WTC11 (cell line): ENCODE results near the gene CLN6. TPM values are rescaled to one million over a fixed set of nuclear protein-coding genes. Genes with fewer than 3 reads are reported as not detected.

ENCODE experiments used
- ATAC-seq: fragments of 200-7000 bp; cut with Tn5 transposase; 2 replicates; pipeline ENCODE4 v1.10.0; 2021; ENCODE audit warnings: mild to moderate bottlenecking, moderate library complexity
- CTCF ChIA-PET: fragments of 300-600 bp; sonication (Branson Sonifier 250); formaldehyde crosslinking; loops from one replicate; lab custom pipeline; 2021; ENCODE audit warnings: antibody characterized with exemption; lab: Charles Lee
- POLR2A ChIA-PET: fragments of 350-600 bp; sonication (Branson Sonifier 250); formaldehyde crosslinking; loops from one replicate; lab custom pipeline; 2021; ENCODE audit warnings: antibody characterized with exemption; lab: Charles Lee
- DNase-seq: peaks from one replicate; pipeline ENCODE4 v3.0.0; 2021; ENCODE audit warnings: low spot score
- H3K27ac Mint-ChIP-seq: 2 replicates; pipeline ENCODE4 v1.8.0; 2021; ENCODE audit warnings: mixed read lengths
- H3K27me3 Mint-ChIP-seq: 2 replicates; pipeline ENCODE4 v1.8.0; 2021; ENCODE audit warnings: low read depth, mild to moderate bottlenecking, moderate library complexity, mixed read lengths
- H3K36me3 Mint-ChIP-seq: 2 replicates; pipeline ENCODE4 v1.8.0; 2021; ENCODE audit warnings: mixed read lengths
- H3K4me1 Mint-ChIP-seq: 2 replicates; pipeline ENCODE4 v1.8.0; 2022; ENCODE audit warnings: mixed read lengths
- H3K4me3 Mint-ChIP-seq: 2 replicates; pipeline ENCODE4 v1.8.0; 2021; ENCODE audit warnings: mild to moderate bottlenecking, moderate library complexity, mixed read lengths
- H3K9me3 Mint-ChIP-seq: 2 replicates; pipeline ENCODE4 v1.8.0; 2021; ENCODE audit warnings: mixed read lengths
- ATF2 ChIP-seq: sonication (generic); formaldehyde crosslinking; IDR thresholded peaks from 2 replicates; pipeline ENCODE4 v1.8.1; 2022; ENCODE audit warnings: low read depth, missing genetic modification reagents, borderline replicate concordance
- ATF3 ChIP-seq: sonication (generic); formaldehyde crosslinking; conservative IDR thresholded peaks from 2 replicates; pipeline ENCODE4 v1.8.1; 2022; ENCODE audit warnings: mild to moderate bottlenecking, missing genetic modification reagents
- CBFB ChIP-seq: sonication (generic); formaldehyde crosslinking; IDR thresholded peaks from 2 replicates; pipeline ENCODE4 v1.8.1; 2022; ENCODE audit warnings: mild to moderate bottlenecking, low read depth, missing genetic modification reagents
- CDX4 ChIP-seq: fragments of 250-450 bp; sonication (Bioruptor Pico); IDR thresholded peaks from 2 replicates; pipeline ENCODE4 v1.9.0; 2021; ENCODE audit warnings: moderate library complexity, mild to moderate bottlenecking, inconsistent platforms, borderline replicate concordance
- CTCF ChIP-seq: fragments of 200-600 bp; IDR thresholded peaks from 2 replicates; pipeline ENCODE4 v1.8.0; 2022; ENCODE audit warnings: antibody characterized with exemption
- E2F4 ChIP-seq: sonication (generic); formaldehyde crosslinking; IDR thresholded peaks from 2 replicates; pipeline ENCODE4 v1.8.1; 2022; ENCODE audit warnings: low read depth, mild to moderate bottlenecking, moderate library complexity, missing genetic modification reagents, borderline replicate concordance
- ESRRA ChIP-seq: sonication (generic); formaldehyde crosslinking; IDR thresholded peaks from 2 replicates; pipeline ENCODE4 v1.8.1; 2022; ENCODE audit warnings: mild to moderate bottlenecking, missing genetic modification reagents, borderline replicate concordance
- FOXP4 ChIP-seq: sonication (generic); formaldehyde crosslinking; IDR thresholded peaks from 2 replicates; pipeline ENCODE4 v1.8.0; 2022; ENCODE audit warnings: mild to moderate bottlenecking, missing genetic modification reagents
- GTF2I ChIP-seq: fragments of 250-450 bp; sonication (Bioruptor Pico); conservative IDR thresholded peaks from 2 replicates; pipeline ENCODE4 v1.4.0; 2021; ENCODE audit warnings: mild to moderate bottlenecking
- JAZF1 ChIP-seq: fragments of 250-450 bp; sonication (Bioruptor Pico); IDR thresholded peaks from 2 replicates; pipeline ENCODE4 v1.9.0; 2021; ENCODE audit warnings: moderate library complexity, mild to moderate bottlenecking, inconsistent platforms
- MAX ChIP-seq: sonication (generic); formaldehyde crosslinking; IDR thresholded peaks from 2 replicates; pipeline ENCODE4 v1.8.0; 2022; ENCODE audit warnings: mild to moderate bottlenecking, missing genetic modification reagents
- MLX ChIP-seq: sonication (generic); formaldehyde crosslinking; IDR thresholded peaks from 2 replicates; pipeline ENCODE4 v1.8.1; 2023; ENCODE audit warnings: mild to moderate bottlenecking, missing genetic modification reagents, moderate library complexity
- NFATC4 ChIP-seq: fragments of 250-450 bp; sonication (Bioruptor Pico); IDR thresholded peaks from 2 replicates; pipeline ENCODE4 v1.9.0; 2021; ENCODE audit warnings: mild to moderate bottlenecking
- SMAD3 ChIP-seq: sonication (generic); formaldehyde crosslinking; IDR thresholded peaks from 2 replicates; pipeline ENCODE4 v1.8.0; 2022; ENCODE audit warnings: missing genetic modification reagents, mild to moderate bottlenecking, borderline replicate concordance
- ZNF396 ChIP-seq: fragments of 250-450 bp; sonication (Bioruptor Pico); IDR thresholded peaks from 2 replicates; pipeline ENCODE4 v1.8.0; 2021; ENCODE audit warnings: mild to moderate bottlenecking, moderate library complexity, borderline replicate concordance
- ZNF425 ChIP-seq: fragments of 250-450 bp; sonication (Bioruptor Pico); conservative IDR thresholded peaks from 2 replicates; pipeline ENCODE4 v1.9.0; 2021; ENCODE audit warnings: mild to moderate bottlenecking
- ZSCAN18 ChIP-seq: fragments of 250-450 bp; sonication (Bioruptor Pico); IDR thresholded peaks from 2 replicates; pipeline ENCODE4 v2.1.2; 2022; ENCODE audit warnings: mild to moderate bottlenecking, moderate library complexity
- total RNA-seq: library from RNA; stranded (reverse); gene quantifications from 3 replicates; pipeline ENCODE4 v1.2.3, GENCODE V29; 2021

The CLN6 gene
- total RNA-seq, 1 experiment from 2014 or later, result 50.2 TPM

- no peak for DNase-seq
- POLR2A ChIA-PET, result interaction anchor here (1.2 kb wide), 1 partner anchor 13 kb away, joined by 3 read pairs; no protein-coding TSS in a partner anchor
- Mint-ChIP-seq H3K27ac (no peak overlapping the region), H3K27me3 (no peaks in the 10 kb centered on the region; the same call in 1 of the 2 replicates), H3K4me3 (no peak overlapping the region), H3K36me3 (peaks cover 41% of the 10 kb centered on the region), H3K9me3 (peaks cover 17% of the 10 kb centered on the region), H3K4me1 (peaks cover 18% of the 10 kb centered on the region)
- no peak for ATAC-seq
- CTCF ChIA-PET, result interaction anchor here (0.6 to 6.9 kb wide), 4 partner anchors 13 to 448 kb away, joined by 4 to 33 read pairs (median 6); no protein-coding TSS in a partner anchor
- no peak for TF ChIP-seq JAZF1
- no peak for TF ChIP-seq CTCF
- no peak for TF ChIP-seq CBFB (CRISPR knock-in tag)
- no peak for TF ChIP-seq E2F4 (CRISPR knock-in tag)
- TF ChIP-seq ZNF396 (CRISPR knock-in tag), result no peak
- no peak for TF ChIP-seq ZNF425 (CRISPR knock-in tag)
- TF ChIP-seq ESRRA, result no peak
- TF ChIP-seq NFATC4 (CRISPR knock-in tag), result no peak
- no peak for TF ChIP-seq SMAD3 (CRISPR knock-in tag)
- TF ChIP-seq FOXP4 (CRISPR knock-in tag), result no peak
- no peak for TF ChIP-seq ATF2
- no peak for TF ChIP-seq ZSCAN18 (CRISPR knock-in tag)
- TF ChIP-seq MAX (CRISPR knock-in tag), result no peak
Measured at GRCh38 chr15:68224108-68224507, 5.4 kb downstream of the CLN6 start.

- no peaks in the 10 kb centered on the region; the same call in 1 of the 2 replicates for H3K27me3 Mint-ChIP-seq
- no peak overlapping the region for H3K4me3 Mint-ChIP-seq
- peaks cover 12% of the 10 kb centered on the region for H3K4me1 Mint-ChIP-seq
- H3K27ac Mint-ChIP-seq, result no peak overlapping the region; the same call in 1 of the 2 replicates
- peaks cover 17% of the 10 kb centered on the region for H3K9me3 Mint-ChIP-seq
- ChIA-PET POLR2A (no interaction called here), CTCF (no interaction called here)
- DNase-seq (no peak), ATAC-seq (no peak)
- H3K36me3 Mint-ChIP-seq, result peaks cover 47% of the 10 kb centered on the region
- TF ChIP-seq MLX (CRISPR knock-in tag) (no peak), ATF3 (no peak), ZSCAN18 (CRISPR knock-in tag) (no peak), GTF2I (CRISPR knock-in tag) (no peak), CDX4 (CRISPR knock-in tag) (no peak), E2F4 (CRISPR knock-in tag) (no peak)
Measured at GRCh38 chr15:68223171-68223570, 6.4 kb downstream of the CLN6 start.
